ENCODE data around the gene ASPM.

ASPM gene

GRCh38 chr1:197144570-197145325 is 1.7 kb downstream of the ASPM start:
- FAIRE-seq (no peak), DNase-seq (ENCODE audit: insufficient read length, low spot score) (no peak)
- no peak for TF ChIP-seq CTCF (IDR thresholded peaks at IDR 0.05; ENCODE audit: insufficient read depth, missing control alignments)

GRCh38 chr1:197143276-197143675 is 3.2 kb downstream of the ASPM start:
- DNase-seq (ENCODE audit: insufficient read length, low spot score) = no peak
- FAIRE-seq = no peak
- no peak for TF ChIP-seq CTCF (IDR thresholded peaks at IDR 0.05; ENCODE audit: insufficient read depth, missing control alignments)

- DNase-seq (ENCODE audit: insufficient read length, low spot score) (no peak), FAIRE-seq (no peak)
- TF ChIP-seq CTCF (IDR thresholded peaks at IDR 0.05; ENCODE audit: insufficient read depth, missing control alignments) = no peak
Measured at GRCh38 chr1:197141575-197141974, 4.9 kb downstream of the ASPM start.

- peak; percentile 21 for FAIRE-seq
Measured at GRCh38 chr1:197140121-197140520, 6.3 kb downstream of the ASPM start.

GRCh38 chr1:197139169-197139568 is 7.3 kb downstream of the ASPM start:
- FAIRE-seq (no peak), DNase-seq (ENCODE audit: insufficient read length, low spot score) (no peak)

More at GRCh38 chr1:197140121-197140520, 6.3 kb downstream of the ASPM start:
- DNase-seq (ENCODE audit: insufficient read length, low spot score) = no peak
- no peak for TF ChIP-seq CTCF (IDR thresholded peaks at IDR 0.05; ENCODE audit: insufficient read depth, missing control alignments)

GRCh38 chr1:197137322-197137721 is 9.1 kb downstream of the ASPM start:
- FAIRE-seq = no peak
- no peak for DNase-seq (ENCODE audit: insufficient read length, low spot score)
- no peak for TF ChIP-seq CTCF (IDR thresholded peaks at IDR 0.05; ENCODE audit: insufficient read depth, missing control alignments)

More at GRCh38 chr1:197139169-197139568, 7.3 kb downstream of the ASPM start:
- TF ChIP-seq CTCF (IDR thresholded peaks at IDR 0.05; ENCODE audit: insufficient read depth, missing control alignments) = no peak

GRCh38 chr1:197130677-197131304 is 15.7 kb downstream of the ASPM start:
- DNase-seq (ENCODE audit: insufficient read length, low spot score) = no peak

More at GRCh38 chr1:197130677-197131304, 15.7 kb downstream of the ASPM start:
- no peak for TF ChIP-seq CTCF (IDR thresholded peaks at IDR 0.05; ENCODE audit: insufficient read depth, missing control alignments)
- FAIRE-seq = peak; percentile 61
